Astrocyte (in vitro differentiated cells and primary cell): ENCODE data around the gene STXBP3.

Experiments used
- EZH2 ChIP-seq: IDR thresholded peaks from 2 replicates; pipeline ENCODE4 v1.6.1; 2012; ENCODE audit warnings: mild to moderate bottlenecking, low read length, inconsistent platforms; ENCODE audit not compliant: insufficient read depth
- TF ChIP-seq, protein P1 (sequence below): IDR thresholded peaks from 2 replicates; pipeline ENCODE4 v1.5.1; 2011; ENCODE audit warnings: low read depth, mild to moderate bottlenecking, inconsistent platforms, low read length, moderate library complexity; ENCODE audit not compliant: insufficient read depth

DNA sequence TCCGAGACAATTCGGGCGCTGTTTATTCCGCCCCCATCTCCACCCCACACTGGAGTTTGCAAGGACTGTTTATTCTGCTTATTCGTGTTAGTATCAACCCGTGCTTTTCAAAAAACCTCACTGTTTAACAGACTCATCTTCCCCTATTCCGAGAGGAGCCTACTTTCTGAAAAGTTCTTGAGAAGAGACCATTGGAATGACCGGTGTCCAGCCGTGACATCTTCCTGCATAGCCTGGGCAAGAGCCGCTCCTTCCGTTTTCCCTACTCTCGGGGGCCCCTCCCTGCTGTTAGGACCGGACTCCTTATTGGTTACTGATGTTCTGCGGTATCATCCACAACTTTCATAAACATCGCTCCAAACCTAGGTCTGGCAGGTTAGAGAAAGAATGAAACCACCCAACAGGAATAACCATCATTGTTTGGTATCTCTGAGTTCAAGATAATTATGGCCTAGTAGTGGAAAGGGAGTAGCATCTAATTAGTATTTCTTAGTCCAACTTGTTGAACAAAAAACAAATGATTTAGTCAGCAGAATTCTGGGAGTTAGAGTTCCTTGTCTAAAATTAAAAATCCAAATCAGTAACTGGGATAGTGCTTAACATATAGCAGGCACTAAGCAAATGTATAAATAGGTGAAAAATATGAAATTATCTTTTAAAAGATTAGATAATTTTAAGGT, 837 bp downstream of the STXBP3 start:
- TF ChIP-seq, protein P1, sequence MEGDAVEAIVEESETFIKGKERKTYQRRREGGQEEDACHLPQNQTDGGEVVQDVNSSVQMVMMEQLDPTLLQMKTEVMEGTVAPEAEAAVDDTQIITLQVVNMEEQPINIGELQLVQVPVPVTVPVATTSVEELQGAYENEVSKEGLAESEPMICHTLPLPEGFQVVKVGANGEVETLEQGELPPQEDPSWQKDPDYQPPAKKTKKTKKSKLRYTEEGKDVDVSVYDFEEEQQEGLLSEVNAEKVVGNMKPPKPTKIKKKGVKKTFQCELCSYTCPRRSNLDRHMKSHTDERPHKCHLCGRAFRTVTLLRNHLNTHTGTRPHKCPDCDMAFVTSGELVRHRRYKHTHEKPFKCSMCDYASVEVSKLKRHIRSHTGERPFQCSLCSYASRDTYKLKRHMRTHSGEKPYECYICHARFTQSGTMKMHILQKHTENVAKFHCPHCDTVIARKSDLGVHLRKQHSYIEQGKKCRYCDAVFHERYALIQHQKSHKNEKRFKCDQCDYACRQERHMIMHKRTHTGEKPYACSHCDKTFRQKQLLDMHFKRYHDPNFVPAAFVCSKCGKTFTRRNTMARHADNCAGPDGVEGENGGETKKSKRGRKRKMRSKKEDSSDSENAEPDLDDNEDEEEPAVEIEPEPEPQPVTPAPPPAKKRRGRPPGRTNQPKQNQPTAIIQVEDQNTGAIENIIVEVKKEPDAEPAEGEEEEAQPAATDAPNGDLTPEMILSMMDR: no peak
- TF ChIP-seq EZH2: no peak
